Kidney tubule cell (primary cell): ENCODE results near the gene EN1.

Experiments
- DNase-seq: peaks from one replicate; pipeline ENCODE4 v3.0.0-alpha.2; 2018; ENCODE audit warnings: low spot score

Gene EN1

GRCh38 chr2:118842661-118843482 lies 4.6 kb downstream of the EN1 start:
- DNase-seq = no peak

- no peak for DNase-seq
These were observed 5.5 kb downstream of the EN1 start for GRCh38 chr2:118841828-118842461.

- DNase-seq = no peak
These were observed 6.0 kb downstream of the EN1 start for GRCh38 chr2:118841450-118841827.

GRCh38 chr2:118838741-118839455 lies 8.6 kb downstream of the EN1 start:
- no peak for DNase-seq

- DNase-seq = no peak
These were observed 9.8 kb downstream of the EN1 start for GRCh38 chr2:118837621-118838020.

GRCh38 chr2:118837067-118837466 lies 10.4 kb downstream of the EN1 start:
- no peak for DNase-seq

GRCh38 chr2:118836411-118836930 lies 11.0 kb downstream of the EN1 start:
- DNase-seq = no peak

- DNase-seq = no peak
These were observed 11.6 kb downstream of the EN1 start for GRCh38 chr2:118835746-118836410.

GRCh38 chr2:118834901-118835745 lies 12.3 kb downstream of the EN1 start:
- DNase-seq = no peak

- DNase-seq = no peak
These were observed 13.0 kb downstream of the EN1 start for GRCh38 chr2:118834440-118834810.

- no peak for DNase-seq
These were observed 13.6 kb downstream of the EN1 start for GRCh38 chr2:118833716-118834439.

GRCh38 chr2:118832791-118833715 lies 14.4 kb downstream of the EN1 start:
- no peak for DNase-seq

- no peak for DNase-seq
These were observed 15.2 kb downstream of the EN1 start for GRCh38 chr2:118832071-118832790.

GRCh38 chr2:118830881-118831280 lies 16.6 kb downstream of the EN1 start:
- DNase-seq = no peak

- DNase-seq = no peak
These were observed 17.3 kb downstream of the EN1 start for GRCh38 chr2:118830118-118830517.

GRCh38 chr2:118826093-118826492 lies 21.4 kb downstream of the EN1 start:
- DNase-seq = no peak

- DNase-seq = no peak
These were observed 23.8 kb downstream of the EN1 start for GRCh38 chr2:118823633-118824032.

GRCh38 chr2:118822572-118822971 lies 24.9 kb downstream of the EN1 start:
- no peak for DNase-seq

GRCh38 chr2:118822015-118822414 lies 25.4 kb downstream of the EN1 start:
- DNase-seq = no peak
